CD4-positive, alpha-beta memory T cell (primary cell): Measurements from ENCODE around the gene TAF1L. TPM values are rescaled to one million over a fixed set of nuclear protein-coding genes. Genes with fewer than 3 reads are reported as not detected.

ENCODE experiments used
- CTCF ChIA-PET: fragments of 350-600 bp; sonication (Branson Sonifier 250); formaldehyde crosslinking; loops from one replicate; lab custom pipeline; 2021; ENCODE audit warnings: inconsistent platforms; ENCODE audit not compliant: partially characterized antibody; lab: Charles Lee
- POLR2A ChIA-PET: fragments of 350-600 bp; sonication (Branson Sonifier 250); formaldehyde crosslinking; loops from one replicate; lab custom pipeline; 2021; ENCODE audit not compliant: partially characterized antibody; lab: Charles Lee
- DNase-seq, 5 donors: peaks; one replicate each; pipeline versions ENCODE4 v3.0.0 to v3.0.0-alpha.2; 2020 to 2022; ENCODE audit warnings: mixed read lengths in 1 of 5
- H3K27ac ChIP-seq: one replicate; pipeline ENCODE4 v1.7.0; 2013; ENCODE audit warnings: low read depth, low read length
- H3K27me3 ChIP-seq: 2 replicates; pipeline ENCODE4 v1.7.0; 2013; ENCODE audit warnings: mild to moderate bottlenecking, low read length, moderate library complexity; ENCODE audit not compliant: insufficient read depth
- H3K36me3 ChIP-seq: 2 replicates; pipeline ENCODE4 v1.7.0; 2013; ENCODE audit warnings: mild to moderate bottlenecking, low read length, moderate library complexity; ENCODE audit not compliant: insufficient read depth
- H3K4me1 ChIP-seq: 2 replicates; pipeline ENCODE4 v1.7.0; 2013; ENCODE audit warnings: mild to moderate bottlenecking, low read length, moderate library complexity; ENCODE audit not compliant: insufficient read depth
- H3K4me3 ChIP-seq, 2 donors: one replicate each; pipeline ENCODE4 v1.7.0; 2013; ENCODE audit warnings: low read length in 2 of 2, mild to moderate bottlenecking in 1 of 2
- H3K9me3 ChIP-seq, 2 donors: one replicate each; pipeline ENCODE4 v1.7.0; 2013; ENCODE audit warnings: low read length in 2 of 2, control low read depth in 1 of 2; ENCODE audit not compliant: control insufficient read depth in 1 of 2
- H3K27ac Mint-ChIP-seq, 7 donors: one replicate each; pipeline ENCODE4 v1.8.0; 2020 to 2021; ENCODE audit warnings: mixed read lengths in 7 of 7, mild to moderate bottlenecking in 6 of 7, inconsistent platforms in 3 of 7, moderate library complexity in 3 of 7
- H3K27me3 Mint-ChIP-seq, 2 donors: one replicate each; pipeline ENCODE4 v1.8.0; 2020 to 2021; ENCODE audit warnings: mixed read lengths in 2 of 2
- H3K36me3 Mint-ChIP-seq, 2 donors: one replicate each; pipeline ENCODE4 v1.8.0; 2020 to 2021; ENCODE audit warnings: mixed read lengths in 2 of 2, inconsistent platforms in 1 of 2, mild to moderate bottlenecking in 1 of 2
- H3K4me1 Mint-ChIP-seq, 4 donors: one replicate each; pipeline ENCODE4 v1.8.0; 2020 to 2021; ENCODE audit warnings: mixed read lengths in 4 of 4, mild to moderate bottlenecking in 1 of 4
- H3K4me3 Mint-ChIP-seq, 8 donors: one replicate each; pipeline ENCODE4 v1.8.0; 2020 to 2021; ENCODE audit warnings: mixed read lengths in 8 of 8, mild to moderate bottlenecking in 7 of 8, moderate library complexity in 6 of 8, inconsistent platforms in 3 of 8
- H3K9me3 Mint-ChIP-seq, 8 donors: one replicate each; pipeline ENCODE4 v1.8.0; 2020 to 2021; ENCODE audit warnings: mixed read lengths in 8 of 8, mild to moderate bottlenecking in 5 of 8, inconsistent platforms in 3 of 8, moderate library complexity in 1 of 8
- intact Hi-C: fragments of 100-400 bp; cut with micrococcal nuclease; formaldehyde crosslinking; loops from one replicate; pipeline ENCODE4 v1.15.1; 2023
- polyA plus RNA-seq, 2 donors: library from polyadenylated mRNA; unstranded; fragments of 300-500 nt; fragmentation: Illumina TruSeq; gene quantifications; one replicate each; pipeline ENCODE4 v1.2.3, GENCODE V29; 2021
- total RNA-seq, 2 experiments: library from RNA; stranded (reverse); gene quantifications; one replicate each; pipeline ENCODE4 v1.2.3, GENCODE V29; 2021

TAF1L gene
- total and polyA plus RNA-seq, 4 experiments from 2014 or later = 0.06 to 0.12 TPM; not detected in 2

DNA sequence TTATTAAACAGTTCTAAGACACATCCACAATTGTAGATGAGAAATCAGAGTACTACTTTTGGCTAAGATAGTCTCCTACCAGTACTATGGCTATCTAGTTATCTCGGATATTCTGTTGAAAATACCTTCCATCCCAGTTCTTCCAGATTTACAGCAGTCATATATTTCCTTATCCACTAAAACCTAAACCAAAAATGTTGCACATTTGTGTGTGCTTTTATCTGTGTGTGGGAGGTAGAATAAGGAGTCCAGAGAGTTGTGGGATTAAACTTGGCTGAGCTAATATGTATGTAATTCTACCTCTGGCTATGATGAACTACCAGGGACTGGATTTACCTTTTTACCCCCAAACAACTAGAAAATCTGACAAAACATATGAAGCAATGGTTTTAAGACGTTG, 45.0 kb downstream of the TAF1L start:
- H3K4me1 ChIP-seq = no peaks in the 10 kb centered on the region
- Mint-ChIP-seq H3K4me1 (no peaks in the 10 kb centered on the region), H3K27me3 (peaks cover 13 to 18% of the 10 kb centered on the region in 2 donors), H3K36me3 (no peaks in the 10 kb centered on the region), H3K27ac (no peak overlapping the region), H3K9me3 (no peaks in the 10 kb centered on the region), H3K4me3 (no peak overlapping the region)
- ChIA-PET CTCF (interaction anchor here (0.6 to 6.0 kb wide), 5 partner anchors 10 to 212 kb away, joined by 3 to 55 read pairs (median 7); no protein-coding TSS in a partner anchor), POLR2A (no interaction called here)
- H3K9me3 ChIP-seq = no peaks in the 10 kb centered on the region
- H3K36me3 ChIP-seq = no peaks in the 10 kb centered on the region
- H3K27me3 ChIP-seq = no peaks in the 10 kb centered on the region
- no peak for DNase-seq
- H3K4me3 ChIP-seq = no peak overlapping the region
- H3K27ac ChIP-seq = no peak overlapping the region
- intact Hi-C loops = no loop called here

DNA sequence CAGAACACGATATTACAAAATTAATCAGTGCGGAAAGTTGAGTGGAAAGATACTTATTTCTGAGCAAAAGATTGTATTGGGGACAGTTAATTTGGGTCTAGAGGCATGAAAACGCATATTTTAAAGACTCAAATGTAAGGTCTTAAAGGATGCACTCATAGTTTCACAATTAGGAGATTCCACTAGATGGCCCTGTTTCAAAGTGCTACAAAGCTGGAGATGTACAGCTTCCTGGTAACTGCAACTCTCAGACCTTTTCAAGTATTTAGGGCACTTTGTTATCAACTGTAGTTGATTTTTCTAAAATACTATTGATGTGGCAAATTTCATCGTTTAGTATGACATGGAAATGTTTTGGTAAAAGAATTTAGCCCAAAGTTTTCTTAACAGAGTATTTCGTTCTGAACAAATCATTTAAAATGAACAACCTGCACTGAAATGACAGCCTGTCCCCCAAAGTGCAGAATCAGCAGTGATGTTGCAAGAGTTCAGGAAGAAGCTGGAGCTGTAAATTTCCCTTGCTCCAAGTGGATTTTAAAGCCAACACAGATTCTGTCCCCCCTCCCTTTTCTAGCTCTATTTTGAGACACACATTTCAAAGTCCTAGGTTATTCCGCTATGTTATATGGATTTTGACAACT, 46.3 kb downstream of the TAF1L start:
- ChIA-PET CTCF (interaction anchor here (0.7 to 6.0 kb wide), 9 partner anchors 9 to 379 kb away, joined by 3 to 55 read pairs (median 4); no protein-coding TSS in a partner anchor), POLR2A (no interaction called here)
- intact Hi-C loops = loop anchor here (2.0 to 10.0 kb wide), 3 partner anchors 380 to 1136 kb away; no protein-coding TSS in a partner anchor

DNA sequence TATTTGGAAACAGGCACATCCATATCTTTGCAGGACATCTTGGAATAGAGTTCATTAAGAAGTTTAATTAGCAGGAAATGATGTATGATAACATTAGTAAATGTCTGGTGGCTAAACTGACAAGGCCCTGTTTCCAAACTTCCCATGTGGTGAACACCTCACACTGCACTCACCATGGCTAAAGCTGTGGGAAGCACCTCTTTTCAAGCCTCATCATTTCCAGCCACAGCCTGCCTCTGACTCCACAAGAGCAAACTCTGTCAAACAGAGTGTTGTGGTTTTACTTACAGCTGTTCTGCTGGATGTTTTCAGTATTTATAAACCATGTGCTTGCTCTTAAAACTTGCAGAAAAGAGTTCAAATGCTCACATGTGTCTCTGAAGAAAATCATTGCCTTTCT, 47.6 kb downstream of the TAF1L start:
- Histone ChIP-seq H3K27me3 (no peaks in the 10 kb centered on the region), H3K4me3 (no peak overlapping the region), H3K4me1 (no peaks in the 10 kb centered on the region), H3K27ac (no peak overlapping the region), H3K9me3 (no peaks in the 10 kb centered on the region), H3K36me3 (no peaks in the 10 kb centered on the region)
- Mint-ChIP-seq H3K36me3 (no peaks in the 10 kb centered on the region), H3K27ac (no peak overlapping the region), H3K27me3 (peaks cover 18 to 19% of the 10 kb centered on the region in 2 donors), H3K4me1 (no peaks in the 10 kb centered on the region), H3K9me3 (no peaks in the 10 kb centered on the region), H3K4me3 (no peak overlapping the region)
- intact Hi-C loops = loop anchor here (2.0 to 10.0 kb wide), 3 partner anchors 381 to 1137 kb away; no protein-coding TSS in a partner anchor
- ChIA-PET CTCF (interaction anchor here (0.5 to 6.0 kb wide), 6 partner anchors 7 to 398 kb away, joined by 3 to 55 read pairs (median 8); no protein-coding TSS in a partner anchor), POLR2A (no interaction called here)
- DNase-seq = no peak

More for the DNA sequence above, 46.3 kb downstream of the TAF1L start:
- no peaks in the 10 kb centered on the region for H3K9me3 Mint-ChIP-seq
- peak in 1 of 5 donors; percentile 25 for DNase-seq
- H3K27me3 Mint-ChIP-seq = peaks cover 19% of the 10 kb centered on the region in 2 donors
- no peak overlapping the region for H3K27ac Mint-ChIP-seq
- H3K4me3 ChIP-seq = no peak overlapping the region
- H3K4me1 ChIP-seq = no peaks in the 10 kb centered on the region
- H3K4me3 Mint-ChIP-seq = no peak overlapping the region
- H3K27me3 ChIP-seq = no peaks in the 10 kb centered on the region
- H3K4me1 Mint-ChIP-seq = no peaks in the 10 kb centered on the region
- H3K9me3 ChIP-seq = no peaks in the 10 kb centered on the region
- H3K36me3 ChIP-seq = no peaks in the 10 kb centered on the region
- H3K36me3 Mint-ChIP-seq = no peaks in the 10 kb centered on the region
- H3K27ac ChIP-seq = no peak overlapping the region

DNA sequence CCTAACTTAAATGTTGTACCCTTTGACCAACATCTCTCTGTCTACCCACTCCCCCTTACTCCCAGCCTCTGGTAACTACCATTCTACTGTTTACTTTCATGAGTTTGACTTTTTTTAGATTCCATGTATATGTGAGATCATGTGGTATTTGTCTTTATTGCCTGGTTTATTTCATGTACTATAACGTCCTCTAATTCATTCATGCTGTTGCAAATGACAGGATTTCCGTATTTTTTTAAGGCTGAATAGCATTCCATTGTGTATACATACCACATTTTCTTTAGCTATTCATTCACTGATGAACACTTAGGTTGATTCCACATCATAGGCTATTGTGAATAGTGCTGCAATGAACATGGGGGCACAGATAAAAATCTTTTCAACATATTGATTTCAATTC, 50.7 kb downstream of the TAF1L start:
- ChIA-PET CTCF (interaction anchor here (1.5 to 15.9 kb wide), 2 partner anchors 203 to 208 kb away, joined by 4 to 659 read pairs; no protein-coding TSS in a partner anchor), POLR2A (no interaction called here)
- peaks cover 15 to 19% of the 10 kb centered on the region in 2 donors for H3K27me3 Mint-ChIP-seq
- no peak overlapping the region for H3K27ac ChIP-seq
- peaks cover 0 to 2% (median 0%) of the 10 kb centered on the region in 8 donors for H3K9me3 Mint-ChIP-seq
- H3K4me1 Mint-ChIP-seq = no peaks in the 10 kb centered on the region
- no peaks in the 10 kb centered on the region for H3K4me1 ChIP-seq
- intact Hi-C loops = loop anchor here (10.0 kb wide), 2 partner anchors 640 to 1140 kb away; no protein-coding TSS in a partner anchor
- H3K36me3 Mint-ChIP-seq = no peaks in the 10 kb centered on the region
- H3K36me3 ChIP-seq = no peaks in the 10 kb centered on the region
- H3K27me3 ChIP-seq = peaks cover 3% of the 10 kb centered on the region
- no peak overlapping the region for H3K27ac Mint-ChIP-seq
- no peak for DNase-seq
- H3K4me3 Mint-ChIP-seq = no peak overlapping the region
- no peaks in the 10 kb centered on the region for H3K9me3 ChIP-seq
- no peak overlapping the region for H3K4me3 ChIP-seq

DNA sequence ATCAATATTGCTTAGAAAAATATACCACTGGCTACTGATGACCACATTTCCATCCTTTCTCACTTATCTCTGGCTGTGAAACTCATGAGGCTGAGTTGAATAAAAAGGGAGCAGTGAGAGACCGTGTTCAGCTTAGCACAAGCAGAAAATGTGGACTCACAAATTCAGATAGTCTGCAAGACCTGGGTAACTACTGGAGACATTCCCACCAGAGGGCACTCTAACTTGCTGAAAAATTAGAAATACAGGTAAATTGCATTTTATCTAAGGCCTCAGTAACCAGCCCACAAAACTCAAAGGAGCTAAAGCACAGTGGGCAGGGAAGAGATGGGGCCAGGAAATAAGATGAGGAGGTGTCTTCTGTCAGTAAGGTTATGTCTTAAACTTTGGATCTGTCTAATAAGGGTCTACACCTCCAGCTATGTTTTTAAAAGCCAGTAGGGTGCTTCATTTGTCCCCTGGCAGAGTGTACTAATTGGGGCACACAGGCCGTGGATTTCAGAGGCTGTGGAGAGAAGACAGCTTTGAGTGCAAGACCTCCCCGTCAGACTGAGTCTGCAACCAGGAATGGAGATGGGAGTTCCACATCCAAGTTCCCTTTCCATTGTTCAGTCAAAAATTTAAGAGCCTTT, 53.8 kb downstream of the TAF1L start:
- Mint-ChIP-seq H3K4me1 (peaks cover 0 to 5% (median 0%) of the 10 kb centered on the region in 4 donors), H3K27me3 (peaks cover 15 to 17% of the 10 kb centered on the region in 2 donors), H3K4me3 (no peak overlapping the region), H3K36me3 (no peaks in the 10 kb centered on the region), H3K27ac (no peak overlapping the region), H3K9me3 (peaks cover 0 to 2% (median 0%) of the 10 kb centered on the region in 8 donors)
- Histone ChIP-seq H3K27ac (no peak overlapping the region), H3K36me3 (no peaks in the 10 kb centered on the region), H3K9me3 (no peaks in the 10 kb centered on the region), H3K4me3 (no peak overlapping the region), H3K4me1 (no peaks in the 10 kb centered on the region), H3K27me3 (peaks cover 3% of the 10 kb centered on the region)
- ChIA-PET POLR2A (interaction anchor here (1.2 to 2.0 kb wide), 2 partner anchors 31 to 203 kb away, joined by 3 to 11 read pairs; no protein-coding TSS in a partner anchor), CTCF (interaction anchor here (0.9 to 15.9 kb wide), 18 partner anchors 9 to 645 kb away, joined by 3 to 659 read pairs (median 4); partner anchors contain the start of genes ACO1 and RIGI)
- intact Hi-C loops = loop anchor here (1.0 to 10.0 kb wide), 3 partner anchors 387 to 1143 kb away; no protein-coding TSS in a partner anchor
- DNase-seq = peak; percentile 27 to 41 (median 37)

DNA sequence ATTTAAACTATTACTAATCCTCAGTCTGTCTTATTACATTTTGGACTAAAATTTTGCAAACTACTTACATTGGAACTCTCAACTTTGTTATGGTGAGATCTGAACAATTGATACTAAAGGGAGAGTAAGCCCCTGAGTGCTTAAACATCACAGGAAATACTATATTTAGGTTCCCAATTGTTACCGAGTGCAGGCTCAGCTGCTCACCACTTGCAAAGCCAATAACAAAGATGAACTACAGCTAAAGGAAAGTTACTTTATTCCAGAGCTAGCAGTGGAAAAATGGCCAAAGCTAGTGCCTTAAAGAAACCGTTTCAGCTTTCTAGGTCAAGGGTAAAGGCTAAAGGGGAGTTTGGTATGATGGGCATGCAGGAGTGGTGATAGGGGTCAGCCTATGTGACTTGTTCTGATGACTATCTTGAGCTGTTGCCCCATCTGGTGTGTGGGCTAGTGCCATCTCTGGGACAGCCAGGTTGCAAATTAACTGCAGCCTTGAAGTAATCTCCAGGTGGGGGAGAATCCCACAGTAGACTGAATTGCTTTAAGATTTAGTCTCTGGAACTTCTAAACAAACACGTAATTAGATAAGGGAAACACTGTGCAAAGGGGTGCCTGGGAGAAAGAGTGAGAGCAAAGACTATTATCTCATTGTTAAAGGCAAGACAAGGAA, 54.7 kb downstream of the TAF1L start:
- Mint-ChIP-seq H3K9me3 (peaks cover 0 to 2% (median 0%) of the 10 kb centered on the region in 8 donors), H3K36me3 (no peaks in the 10 kb centered on the region), H3K27me3 (peaks cover 11 to 13% of the 10 kb centered on the region in 2 donors), H3K27ac (peak overlapping the region in 1 of 7 donors; percentile 56), H3K4me3 (no peak overlapping the region), H3K4me1 (peaks cover 0 to 5% (median 0%) of the 10 kb centered on the region in 4 donors)
- DNase-seq = no peak
- ChIA-PET CTCF (interaction anchor here (0.9 to 15.9 kb wide), 33 partner anchors 9 to 646 kb away, joined by 3 to 659 read pairs (median 5); partner anchors contain the start of genes ACO1 and RIGI), POLR2A (interaction anchor here (1.2 to 2.0 kb wide), 2 partner anchors 30 to 202 kb away, joined by 3 to 11 read pairs; no protein-coding TSS in a partner anchor)
- intact Hi-C loops = loop anchor here (1.0 to 10.0 kb wide), 3 partner anchors 388 to 1144 kb away; no protein-coding TSS in a partner anchor
- H3K4me1 ChIP-seq = no peaks in the 10 kb centered on the region
- no peak overlapping the region for H3K4me3 ChIP-seq
- no peaks in the 10 kb centered on the region for H3K9me3 ChIP-seq
- H3K27ac ChIP-seq = no peak overlapping the region
- H3K36me3 ChIP-seq = no peaks in the 10 kb centered on the region
- peaks cover 3% of the 10 kb centered on the region for H3K27me3 ChIP-seq
